NCI-H187 (cell line): ENCODE measurements around the gene SLC36A1.
"Not testable (repeated sequence)": the region's sequence is repeated elsewhere in the genome, so short reads cannot be mapped to it uniquely, and the experiment has no call there.

Experiments
- DNase-seq, 2 experiments: peaks; one replicate each; lab custom pipeline; 2025; lab: John Stamatoyannopoulos, UW

SLC36A1 gene

GRCh38 chr5:151447174-151448037 lies at the start of gene SLC36A1:
TSS of gene SLC36A1 (plus strand) at chr5:151447603. CDS start at chr5:151458793, 11,190 bp downstream.
- DNase-seq, result peak; percentile 78 to 87

DNA sequence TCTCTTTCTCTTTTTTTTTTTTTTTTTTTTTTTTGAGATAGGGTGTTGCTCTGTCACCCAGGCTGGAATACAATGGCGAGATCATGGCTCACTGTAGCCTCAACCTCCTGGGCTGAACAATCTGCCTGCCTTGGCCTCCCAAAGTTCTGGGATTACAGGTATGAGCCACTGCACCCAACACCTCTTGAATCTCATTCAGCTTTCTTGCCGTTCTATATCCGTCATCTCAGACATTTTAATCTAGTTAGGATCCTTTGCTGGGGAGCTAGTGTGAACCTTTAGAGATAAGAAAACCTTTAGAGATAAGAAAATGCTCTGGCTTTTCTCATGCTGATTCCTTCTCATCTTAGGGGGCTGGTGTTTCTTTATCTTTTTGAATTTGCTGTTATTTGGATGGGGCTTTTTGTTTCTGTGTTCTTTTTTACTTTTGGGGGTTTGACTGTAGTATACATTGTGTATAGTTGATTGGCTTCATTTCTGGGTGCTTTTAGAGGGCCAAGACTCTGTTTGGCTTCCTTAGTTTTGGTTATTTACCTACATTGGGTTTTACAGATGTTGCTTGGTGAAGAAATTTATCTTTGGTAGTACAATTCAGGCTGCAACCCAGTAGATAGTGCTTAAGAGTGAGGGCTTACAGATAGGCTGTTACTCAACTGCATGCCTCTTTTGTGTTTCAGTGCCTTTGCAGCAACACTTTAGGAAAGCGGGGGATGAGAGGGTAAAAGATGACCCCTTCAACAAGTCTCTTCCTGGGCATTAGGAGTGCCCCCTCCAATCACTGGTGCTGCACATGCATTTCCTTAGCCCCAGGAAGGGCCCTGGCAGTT lies 41.9 kb upstream of the SLC36A1 start:
- DNase-seq, result no peak

DNA sequence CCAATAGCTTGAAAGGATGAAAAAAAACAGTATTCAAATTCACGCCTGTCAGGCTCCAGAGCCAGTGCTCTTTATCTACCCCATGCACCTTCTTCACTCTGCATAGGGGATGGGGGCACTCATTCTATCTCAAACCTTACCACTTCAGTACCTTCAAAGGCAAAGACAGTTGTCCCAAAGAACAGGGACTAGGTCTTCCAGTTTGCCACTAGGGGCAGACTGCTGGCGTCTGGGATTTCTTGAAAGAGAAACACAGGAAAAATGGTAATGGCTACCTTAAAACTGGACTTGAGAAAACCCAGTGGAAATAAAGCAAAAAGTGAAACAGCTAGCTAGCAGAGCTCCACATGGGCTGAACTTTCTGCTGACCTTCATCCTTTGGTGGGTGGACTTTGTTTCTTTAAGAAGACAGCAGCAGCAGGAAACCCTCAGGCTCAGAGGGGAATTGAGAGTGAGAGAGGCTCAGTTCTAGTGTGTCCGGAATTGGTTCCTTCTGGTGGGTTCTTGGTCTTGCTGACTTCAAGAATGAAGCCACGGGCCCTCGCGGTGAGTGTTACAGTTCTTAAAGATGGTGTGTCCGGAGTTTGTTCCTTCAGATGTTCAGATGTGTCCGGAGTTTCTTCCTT lies 41.0 kb upstream of the SLC36A1 start:
- no peak for DNase-seq

- DNase-seq, result no peak
Measured at GRCh38 chr5:151408591-151409230, 38.7 kb upstream of the SLC36A1 start.

GRCh38 chr5:151413800-151414199 lies 33.6 kb upstream of the SLC36A1 start:
- DNase-seq, result peak; percentile 4 to 30

GRCh38 chr5:151414536-151414935 lies 32.9 kb upstream of the SLC36A1 start:
- DNase-seq, result no peak

DNA sequence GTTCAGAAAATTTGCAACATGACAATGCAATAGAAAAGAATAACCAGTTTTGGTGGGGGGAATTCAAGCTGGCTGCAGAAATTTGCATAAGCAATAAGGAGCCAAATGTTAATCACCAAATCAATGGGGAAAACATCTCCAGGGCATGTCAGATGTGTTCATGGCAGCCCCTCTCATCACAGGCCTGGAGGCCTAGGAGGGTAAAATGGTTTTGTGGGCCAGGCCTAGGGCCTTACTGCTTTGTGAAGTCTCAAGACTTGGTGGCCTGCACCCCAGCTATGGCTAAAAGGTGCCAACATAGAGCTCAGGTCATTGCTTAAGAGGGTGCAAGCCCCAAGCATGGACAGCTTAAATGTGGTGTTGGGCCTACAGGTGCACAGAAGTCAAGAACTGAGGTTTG lies 29.7 kb upstream of the SLC36A1 start:
- no peak for DNase-seq

GRCh38 chr5:151420127-151420526 lies 27.3 kb upstream of the SLC36A1 start:
- DNase-seq, result no peak

DNA sequence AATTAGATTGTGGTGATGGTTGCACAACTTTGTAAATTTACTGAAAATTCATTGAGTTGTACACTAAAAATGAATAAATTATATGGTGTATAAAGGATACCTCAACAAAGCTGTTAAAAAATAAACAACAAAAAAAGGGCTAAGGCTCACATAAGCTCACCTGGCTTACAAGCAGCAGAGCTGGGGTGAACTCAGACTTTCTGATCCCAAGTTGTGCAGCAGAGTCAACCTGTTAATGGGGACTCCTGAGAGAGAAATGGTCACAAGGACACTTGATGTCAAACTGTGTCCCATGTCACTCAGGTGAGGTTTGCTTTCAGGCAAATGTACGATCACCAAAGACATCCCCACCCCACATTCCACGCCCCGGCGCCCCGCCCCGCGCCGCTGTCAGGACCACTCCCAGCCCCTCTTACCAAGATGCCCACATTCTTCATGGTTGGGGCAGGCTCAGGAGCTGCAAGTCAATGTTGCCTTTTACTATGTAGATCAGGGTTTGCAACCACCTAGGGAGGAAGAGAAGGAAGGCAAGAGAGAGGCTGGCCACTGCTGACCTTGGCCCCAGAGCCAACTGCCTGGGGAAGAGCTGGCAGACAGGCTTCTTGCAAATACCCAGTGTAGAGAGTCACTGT lies 22.4 kb upstream of the SLC36A1 start:
- DNase-seq, result no peak

GRCh38 chr5:151426347-151426746 lies 21.1 kb upstream of the SLC36A1 start:
- not testable (repeated sequence) for DNase-seq

GRCh38 chr5:151427258-151427657 lies 20.1 kb upstream of the SLC36A1 start:
- DNase-seq, result peak in 1 of 2 experiments; percentile 32

DNA sequence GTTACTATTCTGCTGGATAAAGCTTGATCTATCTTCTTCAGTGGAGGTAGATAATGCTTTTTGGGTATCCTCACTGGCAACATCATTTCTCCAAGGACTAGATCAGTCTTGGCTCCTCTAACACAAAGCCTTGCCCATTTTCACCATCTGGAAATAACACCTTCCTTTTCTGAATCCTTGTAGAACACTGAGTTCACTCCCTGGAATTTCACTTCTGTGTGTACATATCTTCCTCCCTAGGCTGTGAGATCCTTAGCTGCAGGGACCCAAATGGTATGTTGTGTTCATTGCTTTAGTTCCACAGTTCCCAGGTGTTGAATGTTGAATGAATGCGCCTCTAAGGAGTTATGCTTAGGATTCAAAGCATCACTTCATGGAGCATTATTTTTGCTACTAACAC lies 16.7 kb upstream of the SLC36A1 start:
- DNase-seq, result no peak

DNA sequence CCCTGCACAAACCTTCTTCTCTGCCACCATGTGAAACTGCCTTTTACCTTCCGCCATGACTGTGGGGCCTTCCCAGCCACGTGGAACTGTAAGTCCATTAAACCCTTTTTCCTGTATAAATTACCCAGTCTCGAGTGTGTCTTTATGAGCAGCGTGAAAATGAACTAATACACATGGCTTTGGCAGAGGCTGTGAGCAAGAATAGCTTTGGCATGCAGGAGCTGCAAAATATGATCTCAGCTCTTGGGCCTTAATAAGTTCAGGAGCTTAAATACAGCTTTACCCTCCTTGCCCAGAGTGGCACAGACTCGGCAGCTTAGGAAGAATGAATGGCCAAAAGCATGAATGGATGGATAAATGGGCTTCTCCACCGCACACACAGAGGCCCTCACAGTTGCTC lies 15.7 kb upstream of the SLC36A1 start:
- DNase-seq, result no peak

GRCh38 chr5:151432210-151432609 lies 15.2 kb upstream of the SLC36A1 start:
- no peak for DNase-seq

GRCh38 chr5:151434570-151435237 lies 12.7 kb upstream of the SLC36A1 start:
- DNase-seq, result no peak

DNA sequence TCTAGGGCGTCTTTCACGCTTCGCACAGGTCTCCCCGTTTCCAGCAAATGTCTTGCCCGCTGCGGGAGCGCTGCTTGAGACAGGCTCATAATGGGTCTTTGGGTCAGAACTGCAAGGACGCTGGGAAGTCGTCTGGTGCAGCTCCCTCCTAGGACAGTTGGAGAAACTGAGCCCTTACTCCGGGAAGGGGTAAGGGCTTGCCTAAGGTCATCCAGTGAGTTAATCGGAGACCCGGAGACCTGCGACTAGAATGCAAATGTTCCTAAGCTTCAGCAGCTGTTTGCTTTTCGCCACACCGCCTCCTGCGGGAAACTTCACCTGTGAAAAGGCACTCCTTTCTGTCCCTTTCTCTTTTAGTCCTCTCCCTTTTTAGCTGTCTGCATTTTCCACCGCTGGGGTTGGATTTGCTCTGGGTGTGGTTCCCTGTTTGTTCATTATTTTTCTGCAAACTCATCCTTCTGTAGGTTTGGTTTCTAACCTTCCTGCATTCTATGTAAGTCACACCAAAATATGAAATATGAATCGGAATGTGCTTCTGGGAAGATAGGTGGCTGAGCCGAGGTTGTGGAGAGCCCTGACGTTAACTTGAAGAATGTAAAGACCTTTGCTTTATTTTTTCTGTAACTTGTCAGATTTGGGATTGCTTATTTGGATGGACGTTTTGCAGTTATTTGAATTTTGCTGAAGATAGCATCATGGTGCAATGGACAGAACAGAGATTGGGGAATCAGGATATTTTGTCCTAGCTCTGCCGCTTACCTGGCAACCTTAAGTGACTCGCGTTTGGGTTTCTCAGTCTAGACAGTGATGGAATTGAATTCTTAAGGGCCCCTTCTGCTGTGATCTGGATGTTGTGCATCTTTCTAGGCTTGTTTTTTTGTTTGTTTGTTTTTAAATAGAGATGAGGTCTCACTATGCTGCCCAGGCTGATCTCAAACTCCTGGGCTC lies 909 bp downstream of the SLC36A1 start:
- DNase-seq, result peak in 1 of 2 experiments; percentile 45

DNA sequence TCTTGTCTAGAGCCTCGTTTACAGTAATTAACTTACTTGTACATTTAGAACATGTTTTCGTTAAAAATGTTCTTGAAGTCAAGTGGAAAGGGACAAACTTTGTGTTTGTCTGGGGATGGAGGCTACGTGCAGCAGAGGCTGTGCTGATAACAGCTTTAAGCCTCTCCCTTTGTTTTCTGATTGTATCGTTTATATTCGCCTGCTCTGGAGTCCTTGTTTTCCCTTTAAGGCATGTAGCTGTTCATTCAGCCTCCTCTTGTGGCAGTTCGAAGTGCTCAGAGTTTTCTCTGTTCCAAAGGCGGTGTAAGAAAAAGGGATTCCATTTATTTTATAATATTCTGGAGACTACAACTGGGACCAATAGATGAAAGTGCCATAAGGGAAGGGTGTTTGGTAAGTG lies 1.9 kb downstream of the SLC36A1 start:
- no peak for DNase-seq

DNA sequence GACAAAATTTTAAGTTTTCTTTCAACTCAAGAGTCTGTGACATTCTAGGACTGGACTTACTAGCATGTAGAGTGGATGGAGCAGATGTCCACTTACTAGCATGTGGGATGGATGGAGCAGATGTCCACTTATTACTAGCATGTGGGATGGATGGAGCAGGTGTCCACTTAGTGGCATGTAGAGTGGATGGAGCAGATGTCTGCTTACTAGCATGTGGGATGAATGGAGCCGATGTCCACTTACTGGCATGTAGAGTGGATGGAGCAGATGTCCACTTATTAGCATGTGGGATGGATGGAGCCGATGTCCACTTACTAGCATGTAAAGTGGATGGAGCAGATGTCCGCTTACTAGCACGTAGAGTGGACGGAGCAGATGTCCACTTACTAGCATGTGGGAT lies 2.4 kb downstream of the SLC36A1 start:
- DNase-seq, result no peak

- DNase-seq, result no peak
Measured at GRCh38 chr5:151450605-151451004, 3.2 kb downstream of the SLC36A1 start.
